Tibial nerve (tissue), 4 donors: ENCODE results near the gene PPIF. TPM values are rescaled to one million over a fixed set of nuclear protein-coding genes. Genes with fewer than 3 reads are reported as not detected.

ENCODE experiments used
- DNase-seq, 2 donors: peaks; one replicate each; pipeline ENCODE4 v3.0.0-alpha.2; 2019; ENCODE audit warnings: low spot score in 2 of 2
- H3K27ac ChIP-seq, 4 donors: fragments of 200-600 bp; sonication (generic) in 3 of 4; one replicate each; pipeline ENCODE4 v1.5.1; 2017 to 2019; ENCODE audit warnings: mild to moderate bottlenecking in 1 of 4
- H3K27me3 ChIP-seq, 2 donors: fragments of 200-600 bp; sonication (generic) in 1 of 2; one replicate each; pipeline versions ENCODE4 v1.5.1 to v1.6.0; 2017 to 2019
- H3K36me3 ChIP-seq, 3 donors: fragments of 200-600 bp; sonication (generic); one replicate each; pipeline ENCODE4 v1.5.1; 2018 to 2019
- H3K4me1 ChIP-seq, 4 donors: fragments of 200-600 bp; sonication (generic) in 3 of 4; one replicate each; pipeline ENCODE4 v1.5.1; 2017 to 2019
- H3K4me3 ChIP-seq, 4 donors: fragments of 200-600 bp; sonication (generic) in 3 of 4; one replicate each; pipeline ENCODE4 v1.5.1; 2017 to 2019; ENCODE audit warnings: mild to moderate bottlenecking in 1 of 4, moderate library complexity in 1 of 4
- H3K9me3 ChIP-seq, 4 donors: fragments of 200-600 bp; sonication (generic) in 3 of 4; one replicate each; pipeline ENCODE4 v1.5.1; 2017 to 2019
- EP300 ChIP-seq, 2 donors: sonication (generic); formaldehyde crosslinking; IDR thresholded peaks; one replicate each; pipeline ENCODE4 v1.6.1; 2017; ENCODE audit warnings: antibody characterized with exemption in 2 of 2, mild to moderate bottlenecking in 1 of 2
- POLR2A ChIP-seq, 2 donors: fragments of 450-650 bp; IDR thresholded peaks; one replicate each; pipeline ENCODE4 v1.6.1; 2017; ENCODE audit warnings: antibody characterized with exemption in 2 of 2, mild to moderate bottlenecking in 2 of 2, moderate library complexity in 2 of 2
- WGBS, 2 donors: methylation state at CpG; one replicate each; pipeline ENCODE4 v1.1.5; 2018; 5-methylcytosine and 5-hydroxymethylcytosine counted together
- total RNA-seq, 4 donors: library from RNA; depleted of rRNA; stranded (reverse); fragments of >200 nt; gene quantifications; one replicate each; pipeline ENCODE4 v1.1.0, GENCODE V29; 2016
- TF ChIP-seq, protein P1 (sequence below), 5 experiments: fragments of 200-600 bp in 3 of 5; fragments of 450-650 bp in 2 of 5; sonication (generic) in 3 of 5; IDR thresholded peaks; one replicate each; pipeline ENCODE4 v1.5.1; 2016 to 2019; ENCODE audit warnings: antibody characterized with exemption in 5 of 5, mild to moderate bottlenecking in 3 of 5, moderate library complexity in 2 of 5

Gene PPIF
- total RNA-seq, 4 donors from 2014 or later, result 16.6 to 36.0 (median 20.6) TPM

DNA sequence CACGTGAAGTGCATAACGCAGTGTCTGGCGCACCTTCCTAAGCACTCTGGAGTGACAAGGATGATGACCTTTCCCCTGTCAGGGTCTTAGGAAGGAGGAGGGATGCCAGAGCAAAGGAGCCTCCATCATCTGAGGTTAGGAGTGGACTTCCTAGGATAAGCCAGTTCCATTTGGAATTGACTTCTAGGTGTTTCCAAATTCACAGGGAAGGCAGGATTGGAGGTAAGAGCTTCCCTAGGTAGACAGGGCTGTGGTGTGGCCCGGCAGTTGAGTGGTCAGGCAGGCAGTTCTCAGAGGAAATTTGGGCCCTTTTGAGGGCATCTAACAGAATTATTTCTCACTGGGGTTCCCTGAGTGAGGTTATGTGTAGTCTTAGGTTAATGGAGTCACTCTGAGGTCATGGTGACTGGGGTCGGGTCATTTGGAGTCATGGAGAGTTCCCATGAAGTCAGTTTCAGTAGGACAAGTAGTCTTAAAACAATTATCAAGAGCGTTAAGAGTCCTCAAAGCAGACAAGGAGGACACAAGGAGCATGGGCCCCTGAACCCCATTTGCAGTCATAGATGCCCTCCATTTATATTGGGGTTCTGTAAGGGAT lies 8.2 kb downstream of the PPIF start:
- Histone ChIP-seq H3K36me3 (peaks cover 0 to 74% (median 21%) of the 10 kb centered on the region in 3 donors), H3K27ac (no peak overlapping the region), H3K4me3 (no peak overlapping the region), H3K9me3 (no peaks in the 10 kb centered on the region), H3K4me1 (no peaks in the 10 kb centered on the region), H3K27me3 (no peaks in the 10 kb centered on the region)
- TF ChIP-seq EP300 (IDR thresholded peaks at IDR 0.05) (no peak), POLR2A (IDR thresholded peaks at IDR 0.05) (no peak)
- TF ChIP-seq, protein P1, sequence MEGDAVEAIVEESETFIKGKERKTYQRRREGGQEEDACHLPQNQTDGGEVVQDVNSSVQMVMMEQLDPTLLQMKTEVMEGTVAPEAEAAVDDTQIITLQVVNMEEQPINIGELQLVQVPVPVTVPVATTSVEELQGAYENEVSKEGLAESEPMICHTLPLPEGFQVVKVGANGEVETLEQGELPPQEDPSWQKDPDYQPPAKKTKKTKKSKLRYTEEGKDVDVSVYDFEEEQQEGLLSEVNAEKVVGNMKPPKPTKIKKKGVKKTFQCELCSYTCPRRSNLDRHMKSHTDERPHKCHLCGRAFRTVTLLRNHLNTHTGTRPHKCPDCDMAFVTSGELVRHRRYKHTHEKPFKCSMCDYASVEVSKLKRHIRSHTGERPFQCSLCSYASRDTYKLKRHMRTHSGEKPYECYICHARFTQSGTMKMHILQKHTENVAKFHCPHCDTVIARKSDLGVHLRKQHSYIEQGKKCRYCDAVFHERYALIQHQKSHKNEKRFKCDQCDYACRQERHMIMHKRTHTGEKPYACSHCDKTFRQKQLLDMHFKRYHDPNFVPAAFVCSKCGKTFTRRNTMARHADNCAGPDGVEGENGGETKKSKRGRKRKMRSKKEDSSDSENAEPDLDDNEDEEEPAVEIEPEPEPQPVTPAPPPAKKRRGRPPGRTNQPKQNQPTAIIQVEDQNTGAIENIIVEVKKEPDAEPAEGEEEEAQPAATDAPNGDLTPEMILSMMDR (IDR thresholded peaks at IDR 0.05), result no peak
- WGBS, 2 donors, result 77 to 80% methylated on average over 6 of the region's 6 CpGs
- DNase-seq, result no peak

DNA sequence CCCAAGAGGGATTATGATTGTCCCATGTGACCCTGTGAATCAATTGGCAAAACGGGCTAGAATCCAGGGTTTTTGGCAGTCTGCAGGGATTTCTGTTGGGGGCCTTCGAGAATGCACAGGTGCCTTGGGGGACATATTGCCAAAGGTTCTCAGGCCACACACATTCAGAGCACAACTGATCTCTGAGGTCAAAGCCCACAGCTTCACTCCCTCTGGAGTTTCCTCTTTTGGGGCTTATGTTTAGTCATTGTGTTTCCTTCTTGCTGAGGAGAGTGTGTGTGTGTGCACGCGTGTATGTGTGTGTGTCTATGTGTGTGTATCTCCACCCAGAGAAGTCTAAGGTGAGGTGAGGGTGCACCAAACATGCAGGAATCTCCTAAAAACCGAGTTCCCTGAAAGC lies 8.8 kb downstream of the PPIF start:
- Histone ChIP-seq H3K9me3 (no peaks in the 10 kb centered on the region), H3K27ac (no peak overlapping the region), H3K4me3 (no peak overlapping the region), H3K27me3 (no peaks in the 10 kb centered on the region), H3K4me1 (no peaks in the 10 kb centered on the region), H3K36me3 (peaks cover 0 to 69% (median 16%) of the 10 kb centered on the region in 3 donors)
- TF ChIP-seq EP300 (IDR thresholded peaks at IDR 0.05) (no peak), POLR2A (IDR thresholded peaks at IDR 0.05) (no peak)
- TF ChIP-seq, protein P1 (IDR thresholded peaks at IDR 0.05), result no peak
- DNase-seq, result no peak
- 80 to 89% methylated on average over 5 of the region's 5 CpGs for WGBS, 2 donors

DNA sequence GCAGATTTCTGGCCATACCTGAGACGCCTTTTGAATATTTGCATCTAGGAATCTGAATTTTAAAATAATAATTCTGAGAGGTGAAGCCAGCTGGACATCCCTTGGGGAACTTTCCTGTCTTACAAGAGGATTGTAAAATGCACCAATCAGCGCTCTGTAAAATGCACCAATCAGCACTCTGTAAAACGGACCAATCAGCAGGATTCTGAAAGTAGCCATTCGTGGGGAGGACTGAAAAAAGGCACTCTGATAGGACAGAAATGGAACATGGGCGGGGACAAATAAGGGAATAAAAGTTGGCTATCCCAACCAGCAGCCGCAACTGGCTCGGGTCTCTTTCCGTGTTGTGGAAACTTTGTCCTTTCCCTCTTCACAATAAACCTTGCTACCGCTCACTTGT lies 9.9 kb downstream of the PPIF start:
- 95 to 96% methylated on average over 9 of the region's 9 CpGs for WGBS, 2 donors
- DNase-seq, result no peak
- Histone ChIP-seq H3K4me3 (no peak overlapping the region), H3K4me1 (no peaks in the 10 kb centered on the region), H3K36me3 (peaks cover 0 to 58% (median 7%) of the 10 kb centered on the region in 3 donors), H3K27me3 (no peaks in the 10 kb centered on the region), H3K9me3 (no peaks in the 10 kb centered on the region), H3K27ac (no peak overlapping the region)
- TF ChIP-seq POLR2A (IDR thresholded peaks at IDR 0.05), result no peak
- no peak for TF ChIP-seq EP300 (IDR thresholded peaks at IDR 0.05)
- TF ChIP-seq, protein P1 (IDR thresholded peaks at IDR 0.05), result no peak

DNA sequence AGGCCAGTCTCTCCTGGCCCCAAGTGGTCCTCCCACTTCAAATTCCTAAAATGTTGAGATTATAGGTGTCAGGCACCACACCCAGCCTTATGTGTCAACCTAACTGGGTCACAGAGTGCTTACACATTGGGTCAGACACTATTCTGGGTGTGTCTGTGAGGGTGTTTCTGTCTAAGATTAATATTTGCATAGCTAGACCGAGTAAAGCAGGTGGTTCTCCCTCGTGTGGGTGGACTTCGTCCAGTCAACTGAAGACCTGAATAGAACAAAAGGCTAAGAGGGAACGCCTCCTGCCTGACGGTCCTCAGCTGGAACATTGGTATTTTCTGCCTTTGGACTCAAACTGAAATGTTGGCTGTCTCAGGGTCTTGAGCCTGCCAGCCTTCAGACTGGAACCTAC lies 11.5 kb downstream of the PPIF start:
- H3K36me3 ChIP-seq, result peaks cover 0 to 41% (median under 1%) of the 10 kb centered on the region in 3 donors
- 69 to 70% methylated on average over 5 of the region's 5 CpGs for WGBS, 2 donors

DNA sequence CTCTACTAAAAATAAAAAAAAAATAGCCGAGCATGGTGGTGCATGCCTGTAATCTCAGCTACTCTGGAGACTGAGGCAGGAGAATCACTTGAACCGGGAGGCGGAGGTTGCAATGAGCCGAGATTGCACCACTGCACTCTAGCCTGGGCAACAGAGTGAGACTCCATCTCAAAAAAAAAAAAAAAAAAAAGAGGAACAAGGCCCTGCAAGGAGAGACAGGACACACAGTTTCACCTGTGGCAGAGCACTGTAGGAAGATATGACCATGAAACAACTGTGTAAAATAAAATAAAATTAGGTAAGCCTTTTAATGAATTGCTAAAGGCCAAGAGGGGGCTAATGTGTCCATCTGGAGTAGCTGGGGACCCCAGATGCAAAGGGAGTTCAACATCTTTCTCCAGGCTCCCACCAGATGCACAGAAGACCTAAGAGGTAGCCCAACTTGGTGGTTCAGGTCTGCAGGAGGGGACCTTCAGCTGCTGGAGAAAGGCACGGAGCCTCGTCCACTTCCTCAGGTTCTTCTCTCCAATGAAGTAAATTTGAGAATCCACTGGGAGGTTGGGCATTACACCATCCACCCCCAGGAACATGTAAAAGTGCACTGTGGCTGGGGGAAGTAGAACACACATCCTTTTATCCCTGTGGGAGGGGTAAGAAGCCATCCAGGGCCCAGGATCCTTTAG lies 12.7 kb downstream of the PPIF start:
- no peak for DNase-seq
- no peaks in the 10 kb centered on the region for H3K9me3 ChIP-seq
- H3K27ac ChIP-seq, result no peak overlapping the region
- WGBS, 2 donors, result 92 to 97% methylated on average over 6 of the region's 6 CpGs
- no peaks in the 10 kb centered on the region for H3K4me1 ChIP-seq
- peaks cover 0 to 30% (median 0%) of the 10 kb centered on the region in 3 donors for H3K36me3 ChIP-seq
- no peak for TF ChIP-seq POLR2A (IDR thresholded peaks at IDR 0.05)
- TF ChIP-seq, protein P1 (IDR thresholded peaks at IDR 0.05), result no peak
- no peak for TF ChIP-seq EP300 (IDR thresholded peaks at IDR 0.05)
- no peaks in the 10 kb centered on the region for H3K27me3 ChIP-seq
- H3K4me3 ChIP-seq, result no peak overlapping the region

More for the DNA sequence above, 11.5 kb downstream of the PPIF start:
- Histone ChIP-seq H3K27me3 (no peaks in the 10 kb centered on the region), H3K9me3 (no peaks in the 10 kb centered on the region), H3K4me1 (no peaks in the 10 kb centered on the region), H3K27ac (no peak overlapping the region), H3K4me3 (no peak overlapping the region)
- TF ChIP-seq POLR2A (IDR thresholded peaks at IDR 0.05) (no peak), EP300 (IDR thresholded peaks at IDR 0.05) (no peak)
- TF ChIP-seq, protein P1 (IDR thresholded peaks at IDR 0.05), result no peak
- DNase-seq, result no peak
